GM19395 (cell line): Measurements from ENCODE around the gene MS4A6E.
"Not testable (repeated sequence)": the region's sequence is repeated elsewhere in the genome, so short reads cannot be mapped to it uniquely, and the experiment has no call there.

Experiments
- ATAC-seq: cut with Tn5 transposase; IDR thresholded peaks from one replicate; pipeline ENCODE4 v1.9.1; 2021; ENCODE audit warnings: mild to moderate bottlenecking, moderate library complexity; ENCODE audit not compliant: unreplicated experiment

MS4A6E gene

GRCh38 chr11:60326955-60327354 lies at the start of gene MS4A6E:
MS4A6E (plus strand) TSS chr11:60327255; CDS start chr11:60334896, 7,641 bp downstream.
- ATAC-seq, result no peak

- no peak for ATAC-seq
Observed at GRCh38 chr11:60280412-60280811, 46.6 kb upstream of the MS4A6E start, which contains the start of gene MS4A4A. MS4A4A (plus strand) TSS chr11:60280666; CDS start chr11:60280676, 10 bp downstream.

- no peak for ATAC-seq
Observed at GRCh38 chr11:60281485-60281884, 45.6 kb upstream of the MS4A6E start.

GRCh38 chr11:60282286-60282685 lies 44.8 kb upstream of the MS4A6E start:
- ATAC-seq, result no peak

- not testable (repeated sequence) for ATAC-seq
Observed at GRCh38 chr11:60285411-60286126, 41.5 kb upstream of the MS4A6E start.

- ATAC-seq, result no peak
Observed at GRCh38 chr11:60288531-60288930, 38.5 kb upstream of the MS4A6E start.

GRCh38 chr11:60292145-60292544 lies 34.9 kb upstream of the MS4A6E start:
- no peak for ATAC-seq

GRCh38 chr11:60301178-60301577 lies 25.9 kb upstream of the MS4A6E start:
- ATAC-seq, result no peak

GRCh38 chr11:60301884-60302283 lies 25.2 kb upstream of the MS4A6E start:
- not testable (repeated sequence) for ATAC-seq

GRCh38 chr11:60303661-60304060 lies 23.4 kb upstream of the MS4A6E start:
- no peak for ATAC-seq

- no peak for ATAC-seq
Observed at GRCh38 chr11:60305906-60306619, 21.0 kb upstream of the MS4A6E start.

- no peak for ATAC-seq
Observed at GRCh38 chr11:60307507-60308195, 19.4 kb upstream of the MS4A6E start.

- peak; percentile 70 for ATAC-seq
Observed at GRCh38 chr11:60310407-60310998, 16.6 kb upstream of the MS4A6E start.

- no peak for ATAC-seq
Observed at GRCh38 chr11:60314635-60315321, 12.3 kb upstream of the MS4A6E start.

- ATAC-seq, result no peak
Observed at GRCh38 chr11:60315871-60316270, 11.2 kb upstream of the MS4A6E start.

GRCh38 chr11:60316317-60316716 lies 10.7 kb upstream of the MS4A6E start:
- ATAC-seq, result no peak

- ATAC-seq, result no peak
Observed at GRCh38 chr11:60318726-60319125, 8.3 kb upstream of the MS4A6E start.

GRCh38 chr11:60321051-60321450 lies 6.0 kb upstream of the MS4A6E start:
- ATAC-seq, result no peak

GRCh38 chr11:60328460-60328859 lies 1.4 kb downstream of the MS4A6E start:
- no peak for ATAC-seq

- no peak for ATAC-seq
Observed at GRCh38 chr11:60332846-60333245, 5.8 kb downstream of the MS4A6E start.
